SK-N-SH (cell line): ENCODE measurements around the gene HHATL. TPM values are rescaled to one million over a fixed set of nuclear protein-coding genes. Genes with fewer than 3 reads are reported as not detected.

Source experiments
- CTCF ChIA-PET: fragments of 300-600, 350-600 bp; formaldehyde crosslinking; extraction: SDS; loops from one replicate; lab custom pipeline; 2021; lab: Yijun Ruan, JAX
- POLR2A ChIA-PET: fragments of 350-600 bp; sonication (Branson Sonifier 250); formaldehyde crosslinking; extraction: SDS; loops from one replicate; lab custom pipeline; 2020; ENCODE audit warnings: antibody characterized with exemption, inconsistent platforms; lab: Yijun Ruan, JAX
- DNase-seq: peaks from one replicate; pipeline ENCODE4 v3.0.0; 2012
- H2AFZ ChIP-seq: fragments of 200-600 bp; sonication (generic); 2 replicates; pipeline ENCODE4 v1.8.1; 2016; ENCODE audit warnings: antibody characterized with exemption, mild to moderate bottlenecking, low read depth
- H3F3A ChIP-seq: fragments of 200-600 bp; sonication (generic); replicated peaks from 2 replicates; pipeline ENCODE3; 2016; ENCODE audit warnings: antibody characterized with exemption, mild to moderate bottlenecking; ENCODE audit not compliant: insufficient read depth
- H3K27ac ChIP-seq, 2 experiments: fragments of 200-500 bp in 1 of 2; fragments of 200-600 bp in 1 of 2; sonication (Bioruptor generic) in 1 of 2; sonication (generic), shearing (Covaris generic) in 1 of 2; 2 replicates each; pipeline versions ENCODE4 v1.5.1 to v1.6.1; 2014 to 2016; ENCODE audit warnings: low read depth in 2 of 2, inconsistent platforms in 1 of 2, low read length in 1 of 2, mild to moderate bottlenecking in 1 of 2, mixed read lengths in 1 of 2
- H3K27me3 ChIP-seq: fragments of 200-600 bp; sonication (generic), shearing (Covaris generic); 2 replicates; pipeline ENCODE4 v1.6.1; 2016; ENCODE audit warnings: mixed run types; ENCODE audit not compliant: insufficient read depth
- H3K36me3 ChIP-seq, 2 experiments: fragments of 200-500 bp in 1 of 2; fragments of 200-600 bp in 1 of 2; sonication (Bioruptor generic) in 1 of 2; sonication (generic) in 1 of 2; replicated peaks in 1 of 2; 2 replicates each; pipeline versions ENCODE3 to v1.5.1; 2014 to 2016; ENCODE audit warnings: low read length in 1 of 2, mild to moderate bottlenecking in 1 of 2; ENCODE audit not compliant: insufficient read depth in 2 of 2, control insufficient read depth in 1 of 2
- H3K4me1 ChIP-seq, 2 experiments: fragments of 200-500 bp in 1 of 2; fragments of 200-600 bp in 1 of 2; sonication (Bioruptor generic) in 1 of 2; sonication (generic), shearing (Covaris generic) in 1 of 2; 2 replicates each; pipeline versions ENCODE4 v1.5.1 to v1.6.1; 2014 to 2016; ENCODE audit warnings: low read depth in 1 of 2, low read length in 1 of 2, mixed run types in 1 of 2; ENCODE audit not compliant: insufficient read depth in 2 of 2, control insufficient read depth in 1 of 2
- H3K4me2 ChIP-seq: fragments of 200-600 bp; sonication (generic), shearing (Covaris generic); 2 replicates; pipeline ENCODE4 v1.6.1; 2017; ENCODE audit warnings: mixed run types
- H3K4me3 ChIP-seq, 2 experiments: fragments of 200-500 bp in 1 of 2; fragments of 200-600 bp in 1 of 2; sonication (Bioruptor generic) in 1 of 2; sonication (generic), shearing (Covaris generic) in 1 of 2; 2 replicates each; pipeline versions ENCODE4 v1.5.1 to v1.8.1; 2014 to 2016; ENCODE audit warnings: low read depth in 2 of 2, inconsistent platforms in 1 of 2, low read length in 1 of 2, mild to moderate bottlenecking in 1 of 2, mixed read lengths in 1 of 2, moderate library complexity in 1 of 2
- H3K79me2 ChIP-seq: fragments of 200-600 bp; sonication (generic); 2 replicates; pipeline ENCODE4 v1.8.1; 2017; ENCODE audit warnings: mild to moderate bottlenecking; ENCODE audit not compliant: insufficient read depth
- H3K9ac ChIP-seq: fragments of 200-600 bp; sonication (generic); 2 replicates; pipeline ENCODE4 v1.6.1; 2017; ENCODE audit warnings: mixed run types
- H3K9me2 ChIP-seq: fragments of 200-600 bp; sonication (generic); 2 replicates; pipeline ENCODE4 v1.6.1; 2017; ENCODE audit warnings: mixed run types
- H3K9me3 ChIP-seq: fragments of 200-600 bp; sonication (generic); 2 replicates; pipeline ENCODE4 v1.6.1; 2017; ENCODE audit warnings: mixed run types, mild to moderate bottlenecking, moderate library complexity
- H4K20me1 ChIP-seq: fragments of 200-600 bp; sonication (generic); 2 replicates; pipeline ENCODE4 v1.6.1; 2017; ENCODE audit warnings: mild to moderate bottlenecking, mixed run types; ENCODE audit not compliant: insufficient read depth
- CHD2 ChIP-seq: fragments of 150-350 bp; IDR thresholded peaks from 2 replicates; pipeline ENCODE4 v1.6.1; 2018; ENCODE audit warnings: low read length; ENCODE audit not compliant: partially characterized antibody
- EP300 ChIP-seq, 2 experiments: IDR thresholded peaks; 2 replicates each; pipeline versions ENCODE4 v1.4.0 to v1.6.1; 2012; ENCODE audit warnings: borderline replicate concordance in 1 of 2, low read depth in 1 of 2, low read length in 1 of 2
- FOSL2 ChIP-seq: IDR thresholded peaks from 2 replicates; pipeline ENCODE4 v1.4.0; 2012; ENCODE audit warnings: low read depth, mild to moderate bottlenecking, moderate library complexity, borderline replicate concordance
- FOXJ3 ChIP-seq: sonication (generic); formaldehyde crosslinking; IDR thresholded peaks from 2 replicates; pipeline ENCODE4 v1.5.1; 2020; ENCODE audit warnings: mild to moderate bottlenecking, missing genetic modification reagents
- MEF2A ChIP-seq: IDR thresholded peaks from 2 replicates; pipeline ENCODE4 v1.4.0; 2012; ENCODE audit warnings: low read depth, borderline replicate concordance
- MXI1 ChIP-seq: IDR thresholded peaks from 2 replicates; pipeline ENCODE4 v1.6.1; 2012; ENCODE audit warnings: mild to moderate bottlenecking, low read depth, low read length, improper control_type of control experiment
- NFIC ChIP-seq: IDR thresholded peaks from 2 replicates; pipeline ENCODE4 v1.4.0; 2012; ENCODE audit warnings: borderline replicate concordance
- POLR2AphosphoS5 ChIP-seq: IDR thresholded peaks from 2 replicates; pipeline ENCODE4 v1.6.1; 2012; ENCODE audit warnings: low read depth, low read length
- RAD21 ChIP-seq: IDR thresholded peaks from 2 replicates; pipeline ENCODE4 v1.6.1; 2012; ENCODE audit warnings: mild to moderate bottlenecking, low read length
- RFX5 ChIP-seq: IDR thresholded peaks from 2 replicates; pipeline ENCODE4 v1.6.1; 2012; ENCODE audit warnings: mild to moderate bottlenecking, improper control_type of control experiment, low read length
- SIN3A ChIP-seq: IDR thresholded peaks from 2 replicates; pipeline ENCODE4 v1.6.1; 2012; ENCODE audit warnings: low read depth, mild to moderate bottlenecking, low read length, moderate library complexity, borderline replicate concordance
- TAF1 ChIP-seq: IDR thresholded peaks from 2 replicates; pipeline ENCODE4 v1.6.1; 2012; ENCODE audit warnings: low read depth, mild to moderate bottlenecking, low read length, moderate library complexity, borderline replicate concordance
- TCF12 ChIP-seq: IDR thresholded peaks from 2 replicates; pipeline ENCODE4 v1.4.0; 2012
- TEAD4 ChIP-seq: IDR thresholded peaks from 2 replicates; pipeline ENCODE4 v1.4.0; 2012; ENCODE audit warnings: mild to moderate bottlenecking, borderline replicate concordance; ENCODE audit not compliant: insufficient read depth
- WGBS: methylation state at CpG from one replicate; pipeline ENCODE4 v1.1.6; 2017; ENCODE audit warnings: low lambda C conversion rate; 5-methylcytosine and 5-hydroxymethylcytosine counted together
- polyA plus RNA-seq, 3 experiments: library from polyadenylated mRNA; depleted of rRNA; stranded (reverse); fragments of >200 nt; gene quantifications; 2 replicates each; pipeline ENCODE4 v1.2.3, GENCODE V29; 2012
- TF ChIP-seq, protein P1 (sequence below): fragments of 200-600 bp; sonication (generic); IDR thresholded peaks from 2 replicates; pipeline ENCODE4 v1.6.1; 2017; ENCODE audit warnings: antibody characterized with exemption, mild to moderate bottlenecking, moderate library complexity
- TF ChIP-seq, protein P2 (sequence below): IDR thresholded peaks from 2 replicates; pipeline ENCODE4 v1.4.0; 2012; ENCODE audit warnings: low read depth
- TF ChIP-seq, protein P3 (sequence below): IDR thresholded peaks from 2 replicates; pipeline ENCODE4 v1.4.0; 2012; ENCODE audit warnings: low read depth, borderline replicate concordance

Gene HHATL
- polyA plus RNA-seq, 1 of the 3 experiments (the other 2 are of a cell fraction): not detected

DNA sequence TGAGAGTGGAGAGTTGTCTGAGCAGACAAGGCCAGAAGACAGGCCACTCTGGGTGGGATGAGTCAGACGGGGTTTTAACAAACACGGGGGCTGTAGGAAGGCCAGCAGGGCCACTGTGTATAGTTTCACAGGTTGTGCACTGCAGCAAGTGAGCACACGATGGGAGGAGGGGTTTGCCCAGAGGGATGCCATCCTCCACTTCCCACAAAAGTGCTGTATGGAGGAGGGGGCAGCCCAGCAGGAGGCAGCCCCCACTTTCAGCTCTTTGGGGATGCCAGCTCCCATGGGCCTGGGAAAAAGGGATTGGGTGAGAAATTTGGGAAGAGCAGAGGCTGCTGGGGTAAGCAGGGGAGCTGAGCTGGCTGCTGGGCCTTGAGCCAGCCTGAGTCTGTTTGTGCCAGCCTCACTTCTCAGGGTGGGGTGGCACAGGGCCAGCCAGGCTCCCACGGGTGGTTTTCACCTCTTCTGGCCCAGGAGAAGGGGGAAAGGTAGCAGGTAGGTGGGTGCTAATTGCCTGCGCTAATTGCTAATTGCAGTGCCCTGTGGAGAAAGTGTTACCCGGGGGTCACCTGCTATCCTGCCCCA, 42.4 kb downstream of the HHATL start:
- H4K20me1 ChIP-seq: peaks cover 8% of the 10 kb centered on the region; the same call in 1 of the 2 replicates
- H3K4me2 ChIP-seq: no peak overlapping the region
- H3K9ac ChIP-seq: no peak overlapping the region
- no peak overlapping the region for H3K27ac ChIP-seq
- H3K4me3 ChIP-seq: no peak overlapping the region
- TF ChIP-seq TCF12 (no peak), MEF2A (no peak), FOXJ3 (CRISPR knock-in tag) (no peak), POLR2AphosphoS5 (no peak), TAF1 (no peak), RFX5 (no peak), MXI1 (no peak), CHD2 (no peak), TEAD4 (no peak), NFIC (no peak), FOSL2 (no peak), EP300 (IDR thresholded peaks at IDR 0.05; ENCODE audit: borderline replicate concordance in 1 of 2, low read depth in 1 of 2, low read length in 1 of 2) (no peak), RAD21 (no peak), SIN3A (no peak)
- TF ChIP-seq, protein P1, sequence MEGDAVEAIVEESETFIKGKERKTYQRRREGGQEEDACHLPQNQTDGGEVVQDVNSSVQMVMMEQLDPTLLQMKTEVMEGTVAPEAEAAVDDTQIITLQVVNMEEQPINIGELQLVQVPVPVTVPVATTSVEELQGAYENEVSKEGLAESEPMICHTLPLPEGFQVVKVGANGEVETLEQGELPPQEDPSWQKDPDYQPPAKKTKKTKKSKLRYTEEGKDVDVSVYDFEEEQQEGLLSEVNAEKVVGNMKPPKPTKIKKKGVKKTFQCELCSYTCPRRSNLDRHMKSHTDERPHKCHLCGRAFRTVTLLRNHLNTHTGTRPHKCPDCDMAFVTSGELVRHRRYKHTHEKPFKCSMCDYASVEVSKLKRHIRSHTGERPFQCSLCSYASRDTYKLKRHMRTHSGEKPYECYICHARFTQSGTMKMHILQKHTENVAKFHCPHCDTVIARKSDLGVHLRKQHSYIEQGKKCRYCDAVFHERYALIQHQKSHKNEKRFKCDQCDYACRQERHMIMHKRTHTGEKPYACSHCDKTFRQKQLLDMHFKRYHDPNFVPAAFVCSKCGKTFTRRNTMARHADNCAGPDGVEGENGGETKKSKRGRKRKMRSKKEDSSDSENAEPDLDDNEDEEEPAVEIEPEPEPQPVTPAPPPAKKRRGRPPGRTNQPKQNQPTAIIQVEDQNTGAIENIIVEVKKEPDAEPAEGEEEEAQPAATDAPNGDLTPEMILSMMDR: no peak
- TF ChIP-seq, protein P2, sequence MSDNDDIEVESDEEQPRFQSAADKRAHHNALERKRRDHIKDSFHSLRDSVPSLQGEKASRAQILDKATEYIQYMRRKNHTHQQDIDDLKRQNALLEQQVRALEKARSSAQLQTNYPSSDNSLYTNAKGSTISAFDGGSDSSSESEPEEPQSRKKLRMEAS: no peak
- TF ChIP-seq, protein P3, sequence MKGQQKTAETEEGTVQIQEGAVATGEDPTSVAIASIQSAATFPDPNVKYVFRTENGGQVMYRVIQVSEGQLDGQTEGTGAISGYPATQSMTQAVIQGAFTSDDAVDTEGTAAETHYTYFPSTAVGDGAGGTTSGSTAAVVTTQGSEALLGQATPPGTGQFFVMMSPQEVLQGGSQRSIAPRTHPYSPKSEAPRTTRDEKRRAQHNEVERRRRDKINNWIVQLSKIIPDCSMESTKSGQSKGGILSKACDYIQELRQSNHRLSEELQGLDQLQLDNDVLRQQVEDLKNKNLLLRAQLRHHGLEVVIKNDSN: no peak
- H3K79me2 ChIP-seq: peaks cover 19% of the 10 kb centered on the region; the same call in 1 of the 2 replicates
- no peaks in the 10 kb centered on the region for H3K9me3 ChIP-seq
- 70% methylated on average over 5 of the region's 6 CpGs for WGBS
- H3K36me3 ChIP-seq: peaks cover 0 to 27% of the 10 kb centered on the region in 2 experiments
- no peak for DNase-seq
- H3K4me1 ChIP-seq: peaks cover 4 to 9% of the 10 kb centered on the region in 2 experiments; a peak in 1 of 4 replicates
- no peaks in the 10 kb centered on the region for H3K9me2 ChIP-seq
- ChIA-PET CTCF (interaction anchor here (1.7 kb wide), 1 partner anchor 84 kb away, joined by 6 read pairs; no protein-coding TSS in a partner anchor), POLR2A (no interaction called here)
- H3K27me3 ChIP-seq: no peaks in the 10 kb centered on the region
- H2AFZ ChIP-seq: no peak overlapping the region
- no peaks in the 10 kb centered on the region for H3F3A ChIP-seq
